ENCODE measurements around the gene FAM168A.
A peak's percentile ranks its signal among the peaks of the same experiment; 100 is the strongest.

The FAM168A gene

DNA sequence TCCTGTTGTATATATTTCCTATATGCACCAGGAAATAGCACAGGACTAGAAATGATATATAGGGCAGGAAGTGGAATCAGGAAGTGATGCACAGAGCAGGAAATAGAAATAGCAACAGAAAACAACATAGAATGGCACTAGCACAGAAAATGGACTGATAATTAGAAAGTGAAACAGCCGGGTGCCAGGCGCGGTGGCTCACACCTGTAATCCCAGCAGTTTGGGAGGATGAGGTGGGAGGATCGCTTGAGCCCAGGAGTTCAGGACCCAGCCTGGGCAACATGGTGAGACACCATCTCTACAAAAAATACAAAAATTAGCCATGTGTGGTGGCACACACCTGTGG lies 231.7 kb downstream of the FAM168A start:
- H3K4me3 ChIP-seq (ENCODE audit: low read length) = no peak overlapping the region
- peak; percentile 20 for DNase-seq (ENCODE audit: low read depth, low spot score)

DNA sequence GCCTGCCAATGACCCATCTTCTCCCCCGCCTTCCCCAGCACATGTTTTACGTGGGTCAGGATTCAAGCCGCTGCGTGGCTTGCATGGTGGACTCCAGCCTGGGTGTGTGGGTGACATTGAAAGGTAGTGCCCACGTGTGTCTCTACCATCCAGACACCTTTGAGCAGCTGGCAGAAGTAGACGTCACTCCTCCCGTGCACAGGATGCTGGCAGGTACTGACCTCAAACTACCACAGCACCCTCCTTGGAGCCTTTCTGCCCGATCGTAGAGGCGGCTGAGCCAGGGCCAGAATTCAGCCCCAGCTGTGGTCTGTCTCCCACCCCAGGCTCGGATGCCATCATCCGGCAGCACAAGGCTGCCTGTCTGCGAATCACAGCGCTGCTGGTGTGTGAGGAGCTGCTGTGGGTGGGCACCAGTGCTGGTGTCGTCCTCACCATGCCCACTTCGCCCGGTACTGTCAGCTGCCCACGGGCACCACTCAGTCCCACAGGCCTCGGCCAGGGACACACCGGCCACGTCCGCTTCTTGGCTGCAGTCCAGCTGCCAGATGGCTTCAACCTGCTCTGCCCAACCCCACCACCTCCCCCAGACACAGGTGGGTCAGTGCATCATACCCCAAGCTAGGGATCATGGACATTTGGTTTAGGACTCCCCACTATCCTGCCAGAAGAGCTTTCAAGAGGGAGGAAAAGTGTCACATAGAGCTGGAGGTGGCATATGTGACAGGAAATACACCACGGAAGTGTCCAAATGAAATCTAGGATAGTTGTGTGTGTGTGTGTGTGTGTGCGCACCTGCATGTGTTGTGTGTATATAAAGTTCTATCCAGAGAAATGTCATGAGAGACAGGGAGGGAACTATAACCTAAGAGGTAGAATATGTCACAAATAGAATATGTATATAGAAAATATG lies 232.3 kb downstream of the FAM168A start:
- H3K4me3 ChIP-seq (ENCODE audit: low read length) = no peak overlapping the region
- DNase-seq (ENCODE audit: low read depth, low spot score) = no peak

DNA sequence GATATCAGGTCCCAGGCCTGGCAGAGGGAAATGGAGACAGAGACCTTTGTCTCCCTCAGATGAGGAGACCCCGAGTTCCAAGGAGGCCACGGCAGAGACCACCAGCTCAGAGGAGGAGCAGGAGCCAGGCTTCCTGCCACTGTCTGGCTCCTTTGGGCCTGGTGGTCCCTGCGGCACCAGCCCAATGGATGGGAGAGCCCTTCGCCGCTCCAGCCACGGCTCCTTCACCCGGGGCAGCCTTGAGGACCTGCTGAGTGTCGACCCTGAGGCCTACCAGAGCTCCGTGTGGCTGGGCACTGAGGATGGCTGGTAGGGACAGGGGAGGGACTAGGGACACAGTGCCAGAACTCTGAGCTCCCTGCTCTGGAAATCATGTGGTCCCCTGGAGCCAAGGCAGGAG lies 234.8 kb downstream of the FAM168A start:
- no peak overlapping the region for H3K4me3 ChIP-seq (ENCODE audit: low read length)
- DNase-seq (ENCODE audit: low read depth, low spot score) = no peak

DNA sequence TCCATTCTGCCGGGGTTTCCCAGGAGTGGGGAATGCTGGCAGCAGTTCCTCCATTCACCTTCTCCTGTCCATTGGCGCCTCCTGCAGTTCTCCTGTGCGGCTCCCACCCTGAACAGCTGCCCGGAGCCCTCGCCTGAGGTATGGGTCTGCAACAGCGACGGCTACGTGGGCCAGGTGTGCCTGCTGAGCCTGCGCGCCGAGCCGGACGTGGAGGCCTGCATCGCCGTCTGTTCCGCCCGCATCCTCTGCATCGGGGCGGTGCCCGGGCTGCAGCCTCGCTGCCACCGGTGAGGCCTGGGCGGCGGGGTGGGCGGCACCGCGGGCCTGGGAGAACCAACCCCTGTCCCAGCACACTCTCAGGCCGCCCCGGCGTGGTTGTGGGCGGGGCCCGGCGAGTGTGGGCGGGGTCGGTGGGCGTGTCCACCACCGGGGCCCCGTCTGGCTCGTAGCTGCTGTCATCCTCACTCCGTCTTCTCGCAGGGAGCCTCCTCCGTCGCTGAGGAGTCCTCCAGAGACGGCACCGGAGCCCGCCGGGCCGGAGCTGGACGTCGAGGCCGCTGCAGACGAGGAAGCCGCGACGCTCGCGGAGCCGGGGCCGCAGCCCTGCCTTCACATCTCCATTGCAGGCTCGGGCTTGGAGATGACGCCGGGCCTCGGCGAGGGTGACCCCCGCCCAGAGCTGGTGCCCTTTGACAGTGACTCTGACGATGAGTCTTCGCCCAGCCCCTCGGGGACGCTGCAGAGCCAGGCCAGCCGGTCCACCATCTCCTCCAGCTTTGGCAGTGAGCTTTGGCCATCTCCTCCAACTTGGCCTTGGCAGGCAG lies 235.7 kb downstream of the FAM168A start:
- no peak overlapping the region for H3K4me3 ChIP-seq (ENCODE audit: low read length)
- no peak for DNase-seq (ENCODE audit: low read depth, low spot score)

DNA sequence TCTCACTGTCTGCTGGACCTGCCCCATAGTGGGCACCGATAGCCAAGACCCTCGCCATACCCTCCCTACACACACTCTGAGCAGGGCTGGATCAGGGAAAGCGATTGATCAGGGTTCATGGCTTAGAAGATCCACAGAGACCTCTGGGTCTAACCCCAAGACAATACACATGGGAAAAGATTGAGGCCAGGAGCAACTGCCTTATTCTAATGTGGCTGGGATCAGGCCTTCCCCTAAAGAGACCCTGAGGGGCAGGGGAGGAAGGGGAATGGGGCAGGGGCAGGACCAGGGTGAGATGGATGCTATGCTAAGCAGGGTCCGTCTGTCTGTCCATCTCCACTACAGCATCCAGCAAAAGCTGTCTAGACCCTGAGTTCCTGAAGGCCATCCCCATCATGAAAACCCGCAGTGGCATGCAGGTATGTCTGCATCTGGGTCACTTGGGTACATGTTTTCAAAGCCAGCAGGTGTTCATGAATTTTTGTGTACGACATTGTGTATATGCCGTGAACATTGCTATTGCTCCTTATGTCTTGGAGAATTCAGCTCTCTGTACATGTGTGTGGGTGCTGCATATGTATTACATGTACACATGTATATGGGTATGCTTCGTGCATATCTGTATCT lies 237.1 kb downstream of the FAM168A start:
- H3K4me3 ChIP-seq (ENCODE audit: low read length) = no peak overlapping the region
- DNase-seq (ENCODE audit: low read depth, low spot score) = no peak

DNA sequence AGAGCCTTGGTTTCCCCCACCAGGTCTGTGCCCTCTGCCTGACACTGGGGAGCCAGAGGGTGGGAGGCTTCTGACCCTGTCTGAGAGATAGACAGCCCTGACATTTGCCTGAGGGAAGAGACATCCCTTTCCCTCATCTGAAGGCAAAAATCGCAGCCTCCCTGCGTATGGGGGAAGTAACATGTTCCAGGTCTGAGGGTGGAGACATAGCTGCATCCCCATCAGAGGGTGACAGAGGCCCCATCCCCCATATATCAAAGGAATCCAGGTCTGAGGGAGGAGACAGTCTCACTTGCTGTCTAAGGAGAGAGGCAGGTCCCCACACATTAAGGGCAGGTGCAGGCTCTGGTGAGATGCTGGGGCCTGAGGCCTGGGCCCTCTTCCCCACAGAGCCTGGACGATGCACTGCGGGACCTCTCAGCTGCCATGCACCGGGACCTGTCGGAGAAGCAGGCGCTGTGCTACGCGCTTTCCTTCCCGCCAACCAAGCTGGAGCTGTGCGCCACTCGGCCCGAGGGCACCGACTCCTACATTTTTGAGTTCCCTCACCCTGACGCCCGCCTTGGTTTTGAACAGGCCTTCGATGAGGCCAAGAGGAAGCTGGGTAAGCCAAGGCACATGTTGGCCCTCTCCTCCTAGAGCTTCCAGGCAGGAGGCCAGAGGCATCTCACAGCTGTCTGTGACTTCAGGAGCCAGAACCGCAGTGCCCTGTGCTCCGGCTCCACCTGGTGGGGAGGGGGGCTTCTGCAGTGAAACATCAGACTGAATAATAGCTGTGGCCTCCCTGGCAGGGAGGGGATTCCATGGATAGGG lies 237.8 kb downstream of the FAM168A start:
- no peak overlapping the region for H3K4me3 ChIP-seq (ENCODE audit: low read length)

DNA sequence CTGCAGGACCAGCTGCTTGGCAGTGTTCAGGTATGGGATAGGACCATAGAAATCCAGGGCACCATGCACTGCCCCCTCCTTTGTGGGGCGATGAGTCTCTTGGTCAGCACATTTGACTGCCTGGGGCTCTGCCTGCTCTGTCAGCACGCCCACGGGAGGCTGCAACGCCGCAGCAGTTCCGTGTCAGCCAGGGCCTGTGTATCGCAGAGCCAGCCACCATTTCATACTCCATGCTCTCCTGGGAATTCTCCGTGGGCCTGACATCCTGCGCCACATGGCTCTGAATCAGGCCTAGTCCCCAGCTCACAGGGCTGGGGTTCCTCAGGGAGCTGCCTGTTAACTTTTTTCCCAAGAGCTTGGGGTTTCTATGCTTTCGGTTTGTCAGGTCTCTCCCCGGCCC lies 238.6 kb downstream of the FAM168A start:
- no peak for DNase-seq (ENCODE audit: low read depth, low spot score)
- H3K4me3 ChIP-seq (ENCODE audit: low read length) = no peak overlapping the region

More for the DNA sequence above, 237.8 kb downstream of the FAM168A start:
- DNase-seq (ENCODE audit: low read depth, low spot score) = no peak

DNA sequence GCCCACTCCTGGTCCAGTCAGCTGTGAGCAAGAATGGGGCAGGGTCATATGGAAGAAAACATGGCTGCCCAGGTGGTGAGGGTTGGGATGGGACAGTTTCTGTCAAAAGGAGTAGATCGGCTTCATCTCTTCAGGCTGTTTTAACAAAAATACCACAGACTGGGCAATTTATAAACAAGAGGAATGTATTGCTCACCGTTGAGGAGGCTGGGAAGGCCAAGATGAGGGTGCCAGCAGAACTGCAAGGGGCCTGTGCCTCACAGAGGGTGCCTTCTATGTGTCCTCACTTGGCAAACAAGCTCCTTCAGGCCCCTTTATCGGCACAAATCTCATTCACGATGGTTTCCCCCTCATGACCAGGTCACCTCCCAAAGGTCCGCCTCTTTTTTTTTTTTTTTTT lies 239.8 kb downstream of the FAM168A start:
- no peak for DNase-seq (ENCODE audit: low read depth, low spot score)
- H3K4me3 ChIP-seq (ENCODE audit: low read length) = no peak overlapping the region

DNA sequence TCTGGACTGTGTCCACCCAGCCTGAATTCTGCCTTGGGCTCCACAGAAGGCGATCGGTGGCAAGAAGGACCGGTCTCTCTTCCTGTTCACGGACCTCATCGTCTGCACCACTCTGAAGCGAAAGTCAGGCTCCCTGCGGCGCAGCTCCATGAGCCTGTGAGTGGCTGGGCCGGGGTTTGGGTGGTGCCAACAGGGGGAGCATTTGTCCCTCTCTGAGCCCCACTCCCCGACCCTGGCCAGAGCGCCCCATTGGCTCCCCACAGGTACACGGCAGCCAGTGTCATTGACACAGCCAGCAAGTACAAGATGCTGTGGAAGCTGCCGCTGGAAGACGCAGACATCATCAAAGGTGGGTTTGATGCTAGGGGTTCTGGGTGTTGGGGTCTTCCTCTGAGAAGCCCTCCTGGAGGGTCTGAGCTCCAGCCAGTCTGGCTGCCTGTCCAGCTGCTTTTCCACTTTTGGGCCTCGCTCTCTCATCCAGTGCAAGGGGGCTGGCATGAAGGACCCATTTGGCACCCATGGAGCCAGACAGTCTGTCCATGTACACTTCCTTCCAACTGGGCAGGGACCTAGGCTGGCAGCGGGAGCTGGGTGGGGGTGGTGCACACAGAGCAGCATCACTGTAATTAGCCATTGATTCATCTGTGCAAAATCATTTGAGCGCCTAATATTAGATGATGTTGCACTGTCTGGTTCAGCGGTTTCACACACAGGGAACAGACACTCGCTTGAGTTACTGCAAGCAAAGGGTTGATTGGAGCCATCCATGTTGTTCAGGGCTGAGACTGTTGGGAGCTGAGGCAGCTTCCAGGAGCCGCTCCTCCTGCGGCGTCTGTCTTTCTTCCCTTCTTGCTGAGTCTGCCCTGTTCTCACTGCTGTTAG lies 240.7 kb downstream of the FAM168A start:
- DNase-seq (ENCODE audit: low read depth, low spot score) = no peak

DNA sequence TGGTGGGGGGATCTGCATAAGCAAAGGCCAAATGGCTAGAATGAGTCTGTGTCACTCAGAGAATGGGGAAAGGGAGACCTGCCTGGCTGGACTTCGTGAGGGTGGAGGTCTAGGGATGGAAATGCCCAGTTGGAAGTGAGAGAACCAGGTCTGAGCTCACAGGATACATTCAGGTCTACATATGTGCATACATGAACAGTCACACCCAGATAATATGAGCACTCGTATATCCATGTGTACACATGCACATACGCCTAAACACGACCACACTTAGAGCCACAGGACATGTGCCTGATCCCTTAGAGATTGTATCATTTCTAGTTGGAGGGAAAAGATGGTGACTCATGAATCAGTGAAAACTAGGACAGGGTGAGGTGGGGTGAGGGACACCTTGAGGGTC lies 242.8 kb downstream of the FAM168A start:
- no peak overlapping the region for H3K4me3 ChIP-seq (ENCODE audit: low read length)
- DNase-seq (ENCODE audit: low read depth, low spot score) = no peak

More for the DNA sequence above, 240.7 kb downstream of the FAM168A start:
- H3K4me3 ChIP-seq (ENCODE audit: low read length) = no peak overlapping the region

DNA sequence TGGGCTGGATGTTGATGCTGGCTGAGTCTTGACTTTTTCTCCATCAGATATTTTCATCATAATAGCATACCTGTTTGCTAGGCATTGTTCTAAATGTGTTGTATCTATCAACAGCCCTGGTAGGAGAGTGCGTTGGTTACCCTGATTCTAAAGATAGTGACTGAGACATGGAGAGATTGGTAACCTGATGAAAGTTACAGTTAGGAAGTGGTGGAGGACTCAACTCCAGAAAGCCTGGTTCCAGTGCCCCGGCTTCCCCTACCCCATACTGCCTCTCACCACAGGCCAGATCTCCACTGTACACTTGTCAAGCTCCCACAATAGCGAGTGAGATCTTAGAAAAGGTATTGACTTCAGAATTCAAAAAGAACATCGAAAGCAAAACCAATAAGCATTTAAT lies 244.5 kb downstream of the FAM168A start:
- peak overlapping the region; percentile 11; the same call in 1 of the 2 replicates for H3K4me3 ChIP-seq (ENCODE audit: low read length)
- peak; percentile 77 for DNase-seq (ENCODE audit: low read depth, low spot score)

DNA sequence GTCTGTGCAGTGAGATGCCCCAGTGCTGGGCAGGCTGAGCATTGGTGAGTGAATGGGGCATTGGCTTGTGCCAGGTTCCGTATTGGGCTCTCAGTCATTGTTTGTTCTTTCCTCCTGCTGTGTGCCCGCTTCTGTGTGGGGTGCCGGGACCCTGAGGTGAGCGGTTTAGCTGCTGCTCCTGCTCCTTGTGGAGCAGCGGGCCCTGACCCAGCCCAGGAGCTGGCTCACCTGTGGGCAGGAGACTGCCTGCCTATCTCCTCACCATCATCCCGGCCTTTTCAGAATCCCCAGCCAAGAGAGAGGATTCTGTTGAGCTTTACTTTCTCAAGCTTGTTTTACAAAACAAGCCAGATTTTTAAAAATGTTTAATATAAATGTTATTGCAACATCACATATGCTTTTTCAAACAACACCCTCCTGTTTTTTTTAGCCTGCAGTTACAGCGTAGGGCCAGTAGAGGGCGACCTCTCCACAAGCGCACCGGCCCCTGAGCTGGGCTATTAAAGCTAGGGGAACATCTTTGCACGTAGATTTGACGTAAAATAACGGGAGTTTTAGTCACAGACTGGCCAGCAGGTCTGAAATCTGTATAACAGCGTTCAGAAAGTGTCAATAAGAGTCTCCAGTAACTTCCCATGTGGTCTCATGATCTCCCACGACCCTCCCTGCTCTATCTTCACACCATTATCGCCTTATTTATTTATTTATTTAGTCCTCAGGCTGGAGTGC lies 246.8 kb downstream of the FAM168A start:
- no peak overlapping the region for H3K4me3 ChIP-seq (ENCODE audit: low read length)
- peak; percentile 70 for DNase-seq (ENCODE audit: low read depth, low spot score)
